ENCODE results near the gene NCOA3. TPM values are rescaled to one million over a fixed set of nuclear protein-coding genes. Genes with fewer than 3 reads are reported as not detected.

Gene NCOA3
- total and polyA plus RNA-seq, 10 of the 15 experiments (the other 5 are each of a cell fraction or from before 2014, with no cell fraction given), result 16.9 to 96.2 (median 73.6) TPM

DNA sequence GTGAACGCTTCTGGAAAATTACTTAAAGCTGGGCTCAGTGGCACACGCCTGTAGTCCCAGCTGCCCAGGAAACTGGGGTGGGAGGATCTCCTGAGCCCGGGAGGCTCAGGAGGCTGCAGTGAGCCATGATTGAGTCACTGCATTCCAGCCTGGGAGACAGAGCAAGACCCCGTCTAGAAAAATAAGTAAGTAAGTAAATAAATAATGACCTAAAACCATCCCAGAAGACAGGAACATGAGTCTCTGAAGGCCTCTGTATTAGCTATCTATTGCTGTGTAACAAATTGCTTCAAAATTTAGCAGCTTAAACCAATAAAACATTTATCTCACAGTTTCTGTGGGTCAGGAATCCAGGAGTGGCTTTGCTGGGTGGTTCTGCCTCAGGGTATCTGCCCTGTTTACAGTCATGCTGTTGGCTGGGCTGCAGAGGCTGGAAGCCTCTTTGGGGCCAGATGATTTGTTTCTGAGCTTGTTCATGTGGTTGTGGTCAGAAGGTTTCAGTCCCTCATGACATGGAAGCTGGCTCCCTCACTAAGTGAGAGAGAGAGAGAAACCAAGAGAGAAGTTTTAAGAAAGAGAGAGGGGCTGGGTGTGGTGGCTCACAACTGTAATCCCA, 48.4 kb upstream of the NCOA3 start (continued):
- TF ChIP-seq SMC3 (IDR thresholded peaks at IDR 0.05; ENCODE audit: borderline replicate concordance, low read length) (peak; percentile 13; the same call in 1 of the 2 replicates), CREM (IDR thresholded peaks at IDR 0.05; ENCODE audit: low read depth) (peak; percentile 65; the same call in 1 of the 2 replicates), GABPA (IDR thresholded peaks at IDR 0.05; ENCODE audit: low read depth) (no peak), IKZF2 (IDR thresholded peaks at IDR 0.05) (peak; percentile 83 to 84), WRNIP1 (IDR thresholded peaks at IDR 0.05; ENCODE audit: borderline replicate concordance, low read depth, low read length) (no peak), BCL11A (IDR thresholded peaks at IDR 0.05; ENCODE audit: low read depth, low read length) (peak; percentile 65), NR2F1 (conservative IDR thresholded peaks at IDR 0.05) (no peak), CEBPB (IDR thresholded peaks at IDR 0.05; ENCODE audit: borderline replicate concordance in 1 of 2, low read depth in 2 of 2, low read length in 2 of 2) (0 out of 4 replicates have a peak, but pooled peaks of 1 of the 2 experiments have one; percentile 46), CHD2 (IDR thresholded peaks at IDR 0.05; ENCODE audit: borderline replicate concordance, low read depth, low read length) (no peak), BACH1 (IDR thresholded peaks at IDR 0.05; ENCODE audit: borderline replicate concordance) (no peak), CUX1 (IDR thresholded peaks at IDR 0.05; ENCODE audit: insufficient replicate concordance, low read depth, low read length) (no peak), EP300 (IDR thresholded peaks at IDR 0.05; ENCODE audit: borderline replicate concordance in 1 of 2, control insufficient read depth in 1 of 2, low read depth in 2 of 2, low read length in 2 of 2) (peak; percentile 27 to 28; a peak in 2 of 4 replicates)
- TF ChIP-seq, protein P1, sequence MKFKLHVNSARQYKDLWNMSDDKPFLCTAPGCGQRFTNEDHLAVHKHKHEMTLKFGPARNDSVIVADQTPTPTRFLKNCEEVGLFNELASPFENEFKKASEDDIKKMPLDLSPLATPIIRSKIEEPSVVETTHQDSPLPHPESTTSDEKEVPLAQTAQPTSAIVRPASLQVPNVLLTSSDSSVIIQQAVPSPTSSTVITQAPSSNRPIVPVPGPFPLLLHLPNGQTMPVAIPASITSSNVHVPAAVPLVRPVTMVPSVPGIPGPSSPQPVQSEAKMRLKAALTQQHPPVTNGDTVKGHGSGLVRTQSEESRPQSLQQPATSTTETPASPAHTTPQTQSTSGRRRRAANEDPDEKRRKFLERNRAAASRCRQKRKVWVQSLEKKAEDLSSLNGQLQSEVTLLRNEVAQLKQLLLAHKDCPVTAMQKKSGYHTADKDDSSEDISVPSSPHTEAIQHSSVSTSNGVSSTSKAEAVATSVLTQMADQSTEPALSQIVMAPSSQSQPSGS (IDR thresholded peaks at IDR 0.05; ENCODE audit: low read length), result peak; percentile 79
- TF ChIP-seq, protein P2, sequence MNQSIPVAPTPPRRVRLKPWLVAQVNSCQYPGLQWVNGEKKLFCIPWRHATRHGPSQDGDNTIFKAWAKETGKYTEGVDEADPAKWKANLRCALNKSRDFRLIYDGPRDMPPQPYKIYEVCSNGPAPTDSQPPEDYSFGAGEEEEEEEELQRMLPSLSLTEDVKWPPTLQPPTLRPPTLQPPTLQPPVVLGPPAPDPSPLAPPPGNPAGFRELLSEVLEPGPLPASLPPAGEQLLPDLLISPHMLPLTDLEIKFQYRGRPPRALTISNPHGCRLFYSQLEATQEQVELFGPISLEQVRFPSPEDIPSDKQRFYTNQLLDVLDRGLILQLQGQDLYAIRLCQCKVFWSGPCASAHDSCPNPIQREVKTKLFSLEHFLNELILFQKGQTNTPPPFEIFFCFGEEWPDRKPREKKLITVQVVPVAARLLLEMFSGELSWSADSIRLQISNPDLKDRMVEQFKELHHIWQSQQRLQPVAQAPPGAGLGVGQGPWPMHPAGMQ (IDR thresholded peaks at IDR 0.05; ENCODE audit: borderline replicate concordance), result no peak
- TF ChIP-seq, protein P3, sequence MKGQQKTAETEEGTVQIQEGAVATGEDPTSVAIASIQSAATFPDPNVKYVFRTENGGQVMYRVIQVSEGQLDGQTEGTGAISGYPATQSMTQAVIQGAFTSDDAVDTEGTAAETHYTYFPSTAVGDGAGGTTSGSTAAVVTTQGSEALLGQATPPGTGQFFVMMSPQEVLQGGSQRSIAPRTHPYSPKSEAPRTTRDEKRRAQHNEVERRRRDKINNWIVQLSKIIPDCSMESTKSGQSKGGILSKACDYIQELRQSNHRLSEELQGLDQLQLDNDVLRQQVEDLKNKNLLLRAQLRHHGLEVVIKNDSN (IDR thresholded peaks at IDR 0.05; ENCODE audit: borderline replicate concordance, extremely low read length, insufficient read depth, low read depth, low read length), result no peak
- TF ChIP-seq, protein P4, sequence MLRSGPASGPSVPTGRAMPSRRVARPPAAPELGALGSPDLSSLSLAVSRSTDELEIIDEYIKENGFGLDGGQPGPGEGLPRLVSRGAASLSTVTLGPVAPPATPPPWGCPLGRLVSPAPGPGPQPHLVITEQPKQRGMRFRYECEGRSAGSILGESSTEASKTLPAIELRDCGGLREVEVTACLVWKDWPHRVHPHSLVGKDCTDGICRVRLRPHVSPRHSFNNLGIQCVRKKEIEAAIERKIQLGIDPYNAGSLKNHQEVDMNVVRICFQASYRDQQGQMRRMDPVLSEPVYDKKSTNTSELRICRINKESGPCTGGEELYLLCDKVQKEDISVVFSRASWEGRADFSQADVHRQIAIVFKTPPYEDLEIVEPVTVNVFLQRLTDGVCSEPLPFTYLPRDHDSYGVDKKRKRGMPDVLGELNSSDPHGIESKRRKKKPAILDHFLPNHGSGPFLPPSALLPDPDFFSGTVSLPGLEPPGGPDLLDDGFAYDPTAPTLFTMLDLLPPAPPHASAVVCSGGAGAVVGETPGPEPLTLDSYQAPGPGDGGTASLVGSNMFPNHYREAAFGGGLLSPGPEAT (IDR thresholded peaks at IDR 0.05; ENCODE audit: low read depth), result peak; percentile 68; the same call in 1 of the 2 replicates

Measured in GM12878 (cell line).